Large intestine (tissue), 3 donors: ENCODE measurements around the gene TFB1M. TPM values are rescaled to one million over a fixed set of nuclear protein-coding genes. Genes with fewer than 3 reads are reported as not detected.
"Not testable (repeated sequence)": the region's sequence is repeated elsewhere in the genome, so short reads cannot be mapped to it uniquely, and the experiment has no call there.

Experiments used
- DNase-seq, 2 donors: peaks; one replicate each; pipeline versions ENCODE4 v3.0.0 to v3.0.0-alpha.2; 2013
- H3K27ac ChIP-seq: one replicate; pipeline ENCODE4 v1.5.1; 2013; ENCODE audit warnings: low read length
- H3K27me3 ChIP-seq: 2 replicates; pipeline ENCODE4 v1.6.1; 2013; ENCODE audit warnings: low read length; ENCODE audit not compliant: control insufficient read depth, insufficient read depth
- H3K36me3 ChIP-seq: 2 replicates; pipeline ENCODE4 v1.6.1; 2013; ENCODE audit warnings: low read length; ENCODE audit not compliant: control insufficient read depth, insufficient read depth
- H3K4me1 ChIP-seq: one replicate; pipeline ENCODE4 v1.6.1; 2013; ENCODE audit warnings: low read length; ENCODE audit not compliant: control insufficient read depth, insufficient read depth
- H3K4me3 ChIP-seq: one replicate; pipeline ENCODE4 v1.5.1; 2013; ENCODE audit warnings: low read length
- H3K9me3 ChIP-seq: one replicate; pipeline ENCODE4 v1.6.1; 2013; ENCODE audit warnings: mild to moderate bottlenecking, low read depth, low read length, moderate library complexity; ENCODE audit not compliant: control insufficient read depth
- WGBS: methylation state at CpG from one replicate; pipeline ENCODE4 v1.1.5; 2013; ENCODE audit warnings: low lambda C conversion rate; ENCODE audit not compliant: insufficient coverage; 5-methylcytosine and 5-hydroxymethylcytosine counted together
- polyA plus RNA-seq: library from polyadenylated mRNA; unstranded; fragments of 120-200 nt; gene quantifications from one replicate; pipeline ENCODE4 v1.2.1, GENCODE V29; 2013

TFB1M gene
- polyA plus RNA-seq, 1 donor = 17.8 TPM

- no CpG with 5 or more reads among the region's 1 CpG for WGBS
- no peak overlapping the region for H3K4me3 ChIP-seq
- H3K27ac ChIP-seq = no peak overlapping the region
- no peaks in the 10 kb centered on the region for H3K36me3 ChIP-seq
- H3K4me1 ChIP-seq = no peaks in the 10 kb centered on the region
- no peaks in the 10 kb centered on the region for H3K27me3 ChIP-seq
- peaks cover 9% of the 10 kb centered on the region for H3K9me3 ChIP-seq
- no peak for DNase-seq
These were observed 33.5 kb upstream of the TFB1M start for GRCh38 chr6:155347800-155348199.

- no peaks in the 10 kb centered on the region for H3K27me3 ChIP-seq
- H3K36me3 ChIP-seq = no peaks in the 10 kb centered on the region
- no peak overlapping the region for H3K27ac ChIP-seq
- H3K4me1 ChIP-seq = no peaks in the 10 kb centered on the region
- no peak for DNase-seq
- H3K4me3 ChIP-seq = no peak overlapping the region
- H3K9me3 ChIP-seq = peaks cover 9% of the 10 kb centered on the region
These were observed 32.7 kb upstream of the TFB1M start for GRCh38 chr6:155346957-155347356.

GRCh38 chr6:155344341-155345006 is 30.2 kb upstream of the TFB1M start:
- no CpG with 5 or more reads among the region's 2 CpGs for WGBS
- peaks cover 9% of the 10 kb centered on the region for H3K9me3 ChIP-seq
- no peaks in the 10 kb centered on the region for H3K36me3 ChIP-seq
- H3K27ac ChIP-seq = no peak overlapping the region
- no peak overlapping the region for H3K4me3 ChIP-seq
- no peak for DNase-seq
- no peaks in the 10 kb centered on the region for H3K27me3 ChIP-seq
- H3K4me1 ChIP-seq = no peaks in the 10 kb centered on the region

- Histone ChIP-seq H3K36me3 (no peaks in the 10 kb centered on the region), H3K4me3 (no peak overlapping the region), H3K27ac (no peak overlapping the region), H3K4me1 (no peaks in the 10 kb centered on the region), H3K27me3 (no peaks in the 10 kb centered on the region), H3K9me3 (peaks cover 7% of the 10 kb centered on the region)
- WGBS = no CpG with 5 or more reads among the region's 2 CpGs
- no peak for DNase-seq
These were observed 27.0 kb upstream of the TFB1M start for GRCh38 chr6:155341130-155341828.

GRCh38 chr6:155340464-155341129 is 26.3 kb upstream of the TFB1M start:
- Histone ChIP-seq H3K27me3 (no peaks in the 10 kb centered on the region), H3K9me3 (peaks cover under 1% of the 10 kb centered on the region), H3K4me1 (no peaks in the 10 kb centered on the region), H3K36me3 (no peaks in the 10 kb centered on the region), H3K27ac (no peak overlapping the region), H3K4me3 (no peak overlapping the region)
- no peak for DNase-seq
- no CpG with 5 or more reads among the region's 2 CpGs for WGBS

GRCh38 chr6:155339929-155340328 is 25.6 kb upstream of the TFB1M start:
- H3K27ac ChIP-seq, H3K36me3 ChIP-seq, DNase-seq, H3K9me3 ChIP-seq, H3K4me3 ChIP-seq, H3K27me3 ChIP-seq, H3K4me1 ChIP-seq: not testable (repeated sequence)
- 73% methylated on average over 1 of the region's 4 CpGs for WGBS

GRCh38 chr6:155338237-155338636 is 24.0 kb upstream of the TFB1M start:
- not testable (repeated sequence) for H3K4me3 ChIP-seq, H3K9me3 ChIP-seq, H3K27ac ChIP-seq, DNase-seq, H3K27me3 ChIP-seq, H3K36me3 ChIP-seq, H3K4me1 ChIP-seq

GRCh38 chr6:155335265-155335664 is 21.0 kb upstream of the TFB1M start:
- H3K27ac ChIP-seq = no peak overlapping the region
- no CpG with 5 or more reads among the region's 1 CpG for WGBS
- H3K4me3 ChIP-seq = no peak overlapping the region
- H3K9me3 ChIP-seq = no peaks in the 10 kb centered on the region
- H3K4me1 ChIP-seq = no peaks in the 10 kb centered on the region
- H3K36me3 ChIP-seq = no peaks in the 10 kb centered on the region
- no peak for DNase-seq
- no peaks in the 10 kb centered on the region for H3K27me3 ChIP-seq

GRCh38 chr6:155334073-155334472 is 19.8 kb upstream of the TFB1M start:
- not testable (repeated sequence) for H3K27ac ChIP-seq, H3K27me3 ChIP-seq, H3K4me1 ChIP-seq, H3K36me3 ChIP-seq, H3K4me3 ChIP-seq, H3K9me3 ChIP-seq, DNase-seq
- WGBS = no CpG with 5 or more reads among the region's 7 CpGs

- Histone ChIP-seq H3K4me3 (no peak overlapping the region), H3K27me3 (no peaks in the 10 kb centered on the region), H3K9me3 (no peaks in the 10 kb centered on the region), H3K36me3 (no peaks in the 10 kb centered on the region), H3K27ac (no peak overlapping the region), H3K4me1 (peaks cover 13% of the 10 kb centered on the region)
- WGBS = 83% methylated on average over 3 of the region's 5 CpGs
- no peak for DNase-seq
These were observed 19.1 kb upstream of the TFB1M start for GRCh38 chr6:155333414-155333813.
